GM18502 (cell line): ENCODE measurements around the gene BRWD1.
"Not testable (repeated sequence)": the region's sequence is repeated elsewhere in the genome, so short reads cannot be mapped to it uniquely, and the experiment has no call there.

Experiments used
- ATAC-seq: cut with Tn5 transposase; IDR thresholded peaks from one replicate; pipeline ENCODE4 v1.9.1; 2021; ENCODE audit warnings: mild to moderate bottlenecking; ENCODE audit not compliant: unreplicated experiment, poor library complexity

The BRWD1 gene

GRCh38 chr21:39144191-39144590 lies 169.2 kb downstream of the BRWD1 start:
- no peak for ATAC-seq

- ATAC-seq = no peak
Observed at GRCh38 chr21:39142972-39143371, 170.5 kb downstream of the BRWD1 start.

GRCh38 chr21:39141502-39141901 lies 171.9 kb downstream of the BRWD1 start:
- ATAC-seq = no peak

GRCh38 chr21:39137248-39138178 lies 175.9 kb downstream of the BRWD1 start:
- ATAC-seq = no peak

GRCh38 chr21:39136711-39137110 lies 176.7 kb downstream of the BRWD1 start:
- no peak for ATAC-seq

- ATAC-seq = not testable (repeated sequence)
Observed at GRCh38 chr21:39136138-39136537, 177.3 kb downstream of the BRWD1 start.

GRCh38 chr21:39134288-39134810 lies 179.1 kb downstream of the BRWD1 start:
- no peak for ATAC-seq
